H1 (cell line): Measurements from ENCODE around the gene AGAP3.

Experiments used
- BRCA1 ChIP-seq: IDR thresholded peaks from 2 replicates; pipeline ENCODE4 v1.6.1; 2012; ENCODE audit warnings: low read depth, low read length, improper control_type of control experiment
- CHD2 ChIP-seq: IDR thresholded peaks from 2 replicates; pipeline ENCODE4 v1.6.1; 2012; ENCODE audit warnings: low read length, improper control_type of control experiment
- CREB1 ChIP-seq: IDR thresholded peaks from 2 replicates; pipeline ENCODE4 v1.6.1; 2012; ENCODE audit warnings: inconsistent platforms
- EP300 ChIP-seq, 2 experiments: IDR thresholded peaks; 1 replicate in 1 of 2; 2 replicates in 1 of 2; pipeline ENCODE4 v1.6.1; 2011 to 2012; ENCODE audit warnings: low read depth in 2 of 2, low read length in 2 of 2, mild to moderate bottlenecking in 2 of 2, borderline replicate concordance in 1 of 2, inconsistent platforms in 1 of 2, moderate library complexity in 1 of 2
- EZH2 ChIP-seq: fragments of 200-600 bp; sonication (generic); IDR thresholded peaks from 2 replicates; pipeline ENCODE4 v1.7.1; 2012; ENCODE audit warnings: low read depth, mild to moderate bottlenecking, moderate library complexity, low read length, inconsistent platforms; ENCODE audit not compliant: severe bottlenecking
- GABPA ChIP-seq: IDR thresholded peaks from 2 replicates; pipeline ENCODE4 v1.6.1; 2011; ENCODE audit warnings: mild to moderate bottlenecking, low read length, moderate library complexity, borderline replicate concordance; ENCODE audit not compliant: insufficient read depth
- MAFK ChIP-seq: IDR thresholded peaks from 2 replicates; pipeline ENCODE4 v1.6.1; 2012; ENCODE audit warnings: low read depth, mild to moderate bottlenecking, improper control_type of control experiment, low read length
- POLR2A ChIP-seq, 2 experiments: IDR thresholded peaks; 1 replicate in 1 of 2; 2 replicates in 1 of 2; pipeline ENCODE4 v1.6.1; 2011; ENCODE audit warnings: low read depth in 2 of 2, low read length in 2 of 2, mild to moderate bottlenecking in 2 of 2; ENCODE audit errors: control extremely low read depth in 1 of 2
- POLR2AphosphoS5 ChIP-seq: IDR thresholded peaks from 2 replicates; pipeline ENCODE4 v1.6.1; 2011; ENCODE audit warnings: low read depth, low read length
- RAD21 ChIP-seq, 2 experiments: IDR thresholded peaks in 1 of 2; conservative IDR thresholded peaks in 1 of 2; 2 replicates each; pipeline ENCODE4 v1.6.1; 2011; ENCODE audit warnings: low read depth in 2 of 2, low read length in 2 of 2, improper control_type of control experiment in 1 of 2, inconsistent platforms in 1 of 2, mild to moderate bottlenecking in 1 of 2, moderate library complexity in 1 of 2
- SAP30 ChIP-seq: fragments of 300-600 bp; sonication (generic); IDR thresholded peaks from 2 replicates; pipeline ENCODE4 v1.7.1; 2012; ENCODE audit warnings: low read length, moderate library complexity, mild to moderate bottlenecking, inconsistent platforms; ENCODE audit not compliant: insufficient read depth, insufficient replicate concordance
- TEAD4 ChIP-seq: IDR thresholded peaks from 2 replicates; pipeline ENCODE4 v1.6.1; 2012; ENCODE audit warnings: low read depth, low read length, inconsistent platforms, mixed read lengths
- TF ChIP-seq, protein P1 (sequence below), 3 experiments: IDR thresholded peaks; 1 replicate in 2 of 3; 2 replicates in 1 of 3; pipeline versions ENCODE4 v1.5.1 to v1.6.1; 2011; ENCODE audit warnings: low read length in 3 of 3, mild to moderate bottlenecking in 3 of 3, inconsistent platforms in 2 of 3, low read depth in 1 of 3, moderate library complexity in 1 of 3; ENCODE audit not compliant: insufficient read depth in 1 of 3; ENCODE audit errors: control extremely low read depth in 1 of 3
- TF ChIP-seq, protein P2 (sequence below): IDR thresholded peaks from 2 replicates; pipeline ENCODE4 v1.6.1; 2011; ENCODE audit warnings: low read length, improper control_type of control experiment

DNA sequence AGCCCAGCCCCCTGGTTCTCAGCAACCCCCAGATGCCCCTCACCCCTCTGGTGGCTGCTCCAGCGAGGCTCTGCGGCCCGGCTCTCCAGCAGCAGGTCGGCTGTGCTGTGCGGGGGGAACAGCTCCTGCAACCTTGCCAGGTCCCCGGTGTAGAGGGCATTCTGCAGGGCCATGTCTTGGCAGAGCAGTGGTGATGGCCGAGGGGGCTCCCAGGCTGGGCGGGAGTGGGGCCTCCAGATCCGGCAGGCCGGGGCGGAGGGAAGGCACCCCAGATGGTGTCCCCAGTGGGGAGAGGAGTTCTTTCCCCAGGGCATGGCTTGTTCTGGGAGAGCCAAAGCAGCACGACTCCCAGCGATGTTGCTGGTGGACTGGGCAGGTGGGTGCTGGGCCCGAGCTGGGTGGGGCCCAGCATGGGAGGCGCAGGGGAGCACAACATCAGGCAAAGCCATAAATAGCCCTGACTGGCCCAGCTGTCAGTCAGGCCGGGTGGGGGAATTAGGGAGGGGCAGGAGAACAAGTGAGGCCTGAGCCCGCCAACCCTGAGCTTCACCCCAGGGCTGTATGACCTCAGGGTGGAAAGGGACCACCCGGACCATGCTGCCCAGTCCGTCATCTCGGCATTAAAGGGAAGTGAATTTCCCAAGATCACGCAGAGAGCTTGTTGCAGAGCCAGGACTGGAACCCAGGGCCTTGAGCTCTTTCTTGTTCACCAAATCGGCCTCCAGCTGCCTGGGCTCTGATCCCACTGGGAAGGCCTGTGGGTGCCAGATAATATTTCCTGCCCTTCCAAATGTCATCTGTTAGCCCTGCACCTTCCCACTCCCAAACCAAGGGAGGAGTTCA lies 101.4 kb downstream of the AGAP3 start:
- TF ChIP-seq, protein P1, sequence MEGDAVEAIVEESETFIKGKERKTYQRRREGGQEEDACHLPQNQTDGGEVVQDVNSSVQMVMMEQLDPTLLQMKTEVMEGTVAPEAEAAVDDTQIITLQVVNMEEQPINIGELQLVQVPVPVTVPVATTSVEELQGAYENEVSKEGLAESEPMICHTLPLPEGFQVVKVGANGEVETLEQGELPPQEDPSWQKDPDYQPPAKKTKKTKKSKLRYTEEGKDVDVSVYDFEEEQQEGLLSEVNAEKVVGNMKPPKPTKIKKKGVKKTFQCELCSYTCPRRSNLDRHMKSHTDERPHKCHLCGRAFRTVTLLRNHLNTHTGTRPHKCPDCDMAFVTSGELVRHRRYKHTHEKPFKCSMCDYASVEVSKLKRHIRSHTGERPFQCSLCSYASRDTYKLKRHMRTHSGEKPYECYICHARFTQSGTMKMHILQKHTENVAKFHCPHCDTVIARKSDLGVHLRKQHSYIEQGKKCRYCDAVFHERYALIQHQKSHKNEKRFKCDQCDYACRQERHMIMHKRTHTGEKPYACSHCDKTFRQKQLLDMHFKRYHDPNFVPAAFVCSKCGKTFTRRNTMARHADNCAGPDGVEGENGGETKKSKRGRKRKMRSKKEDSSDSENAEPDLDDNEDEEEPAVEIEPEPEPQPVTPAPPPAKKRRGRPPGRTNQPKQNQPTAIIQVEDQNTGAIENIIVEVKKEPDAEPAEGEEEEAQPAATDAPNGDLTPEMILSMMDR (IDR thresholded peaks at IDR 0.05; ENCODE audit: control extremely low read depth in 1 of 3, insufficient read depth in 1 of 3, low read depth in 1 of 3, low read length in 3 of 3): no peak
- TF ChIP-seq POLR2AphosphoS5 (no peak), GABPA (no peak), RAD21 (IDR thresholded peaks at IDR 0.05 in 1 of 2, conservative IDR thresholded peaks at IDR 0.05 in 1 of 2; ENCODE audit: low read depth in 2 of 2, low read length in 2 of 2) (no peak), EZH2 (no peak), POLR2A (IDR thresholded peaks at IDR 0.05; ENCODE audit: control extremely low read depth in 1 of 2, low read depth in 2 of 2, low read length in 2 of 2) (no peak), TEAD4 (no peak), EP300 (IDR thresholded peaks at IDR 0.05; ENCODE audit: borderline replicate concordance in 1 of 2, low read depth in 2 of 2, low read length in 2 of 2) (no peak), SAP30 (no peak), MAFK (no peak), CHD2 (no peak), CREB1 (no peak), BRCA1 (no peak)
- TF ChIP-seq, protein P2, sequence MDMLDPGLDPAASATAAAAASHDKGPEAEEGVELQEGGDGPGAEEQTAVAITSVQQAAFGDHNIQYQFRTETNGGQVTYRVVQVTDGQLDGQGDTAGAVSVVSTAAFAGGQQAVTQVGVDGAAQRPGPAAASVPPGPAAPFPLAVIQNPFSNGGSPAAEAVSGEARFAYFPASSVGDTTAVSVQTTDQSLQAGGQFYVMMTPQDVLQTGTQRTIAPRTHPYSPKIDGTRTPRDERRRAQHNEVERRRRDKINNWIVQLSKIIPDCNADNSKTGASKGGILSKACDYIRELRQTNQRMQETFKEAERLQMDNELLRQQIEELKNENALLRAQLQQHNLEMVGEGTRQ: no peak
